GM21737 (cell line): ENCODE data around the gene CORO2A.

Experiments
- ATAC-seq: cut with Tn5 transposase; IDR thresholded peaks from one replicate; pipeline ENCODE4 v1.9.1; 2021; ENCODE audit warnings: mild to moderate bottlenecking, moderate library complexity; ENCODE audit not compliant: unreplicated experiment

CORO2A gene

GRCh38 chr9:98172604-98173003 is 19.8 kb downstream of the CORO2A start:
- no peak for ATAC-seq

GRCh38 chr9:98171176-98171925 is 21.1 kb downstream of the CORO2A start:
- ATAC-seq = no peak

GRCh38 chr9:98168941-98169488 is 23.4 kb downstream of the CORO2A start:
- ATAC-seq = peak; percentile 92

GRCh38 chr9:98168153-98168780 is 24.2 kb downstream of the CORO2A start:
- no peak for ATAC-seq

GRCh38 chr9:98164912-98165311 is 27.5 kb downstream of the CORO2A start:
- ATAC-seq = no peak

GRCh38 chr9:98162613-98163012 is 29.8 kb downstream of the CORO2A start:
- ATAC-seq = no peak

- ATAC-seq = no peak
Measured at GRCh38 chr9:98161851-98162250, 30.6 kb downstream of the CORO2A start.

- no peak for ATAC-seq
Measured at GRCh38 chr9:98159790-98160189, 32.6 kb downstream of the CORO2A start.

GRCh38 chr9:98159301-98159700 is 33.1 kb downstream of the CORO2A start:
- ATAC-seq = no peak

GRCh38 chr9:98158071-98158831 is 34.2 kb downstream of the CORO2A start:
- no peak for ATAC-seq

- no peak for ATAC-seq
Measured at GRCh38 chr9:98157372-98157771, 35.1 kb downstream of the CORO2A start.

GRCh38 chr9:98154678-98155077 is 37.8 kb downstream of the CORO2A start:
- ATAC-seq = no peak

GRCh38 chr9:98152526-98152925 is 39.9 kb downstream of the CORO2A start:
- ATAC-seq = no peak

- ATAC-seq = no peak
Measured at GRCh38 chr9:98150721-98151120, 41.7 kb downstream of the CORO2A start.

GRCh38 chr9:98150164-98150563 is 42.3 kb downstream of the CORO2A start:
- no peak for ATAC-seq

- ATAC-seq = no peak
Measured at GRCh38 chr9:98149422-98149821, 43.0 kb downstream of the CORO2A start.

- ATAC-seq = no peak
Measured at GRCh38 chr9:98148486-98148885, 44.0 kb downstream of the CORO2A start.

GRCh38 chr9:98147582-98147981 is 44.9 kb downstream of the CORO2A start:
- ATAC-seq = no peak

- no peak for ATAC-seq
Measured at GRCh38 chr9:98146101-98146991, 46.1 kb downstream of the CORO2A start.

GRCh38 chr9:98144631-98145030 is 47.8 kb downstream of the CORO2A start:
- no peak for ATAC-seq

- ATAC-seq = no peak
Measured at GRCh38 chr9:98144076-98144475, 48.4 kb downstream of the CORO2A start.
